Pancreas (tissue), 10 donors: ENCODE results near the gene MPP4. TPM values are rescaled to one million over a fixed set of nuclear protein-coding genes. Genes with fewer than 3 reads are reported as not detected.

Experiments used
- ATAC-seq, 4 donors: fragments of 200-7000 bp; cut with Tn5 transposase; one replicate each; pipeline versions ENCODE4 v1.8.0 to v1.9.1; 2020; ENCODE audit warnings: mild to moderate bottlenecking in 4 of 4, moderate library complexity in 4 of 4
- DNase-seq, 6 donors: peaks; one replicate each; pipeline ENCODE4 v3.0.0-alpha.2; 2020
- FAIRE-seq: peaks from 2 replicates; lab custom pipeline; 2012; peaks lifted over from hg19 to GRCh38; lab: Jason Lieb, UNC
- H3K27ac ChIP-seq, 4 donors: fragments of 200-600 bp; sonication (generic); 1 replicate in 3 of 4; 2 replicates in 1 of 4; pipeline versions ENCODE4 v1.5.0 to v1.8.0; 2020
- H3K27me3 ChIP-seq, 4 donors: fragments of 200-600 bp; one replicate each; pipeline ENCODE4 v1.8.0; 2021
- H3K36me3 ChIP-seq, 3 donors: fragments of 200-600 bp; sonication (generic) in 1 of 3; one replicate each; pipeline versions ENCODE4 v1.5.0 to v1.8.0; 2020 to 2021
- H3K4me1 ChIP-seq, 3 donors: fragments of 200-600 bp; one replicate each; pipeline ENCODE4 v1.8.0; 2021
- H3K4me3 ChIP-seq, 4 donors: fragments of 200-600 bp; sonication (generic) in 2 of 4; one replicate each; pipeline versions ENCODE4 v1.5.0 to v1.8.0; 2020 to 2021
- H3K9me3 ChIP-seq, 4 donors: fragments of 200-600 bp; one replicate each; pipeline ENCODE4 v1.8.0; 2021
- WGBS, 2 donors: extraction: QIAGEN DNeasy Blood & Tissue Kit; methylation state at CpG; one replicate each; pipeline ENCODE4 v1.1.7; 2013; 5-methylcytosine and 5-hydroxymethylcytosine counted together
- intact Hi-C, 3 donors: fragments of 100-400 bp; cut with DNase I; formaldehyde crosslinking; loops; one replicate each; pipeline versions ENCODE4 v1.11.1 to v1.14.2; 2022
- polyA plus RNA-seq, 2 donors: library from polyadenylated mRNA; stranded (reverse); fragments of 200-250 nt; gene quantifications; one replicate each; pipeline ENCODE4 v1.2.3, GENCODE V29; 2013
- total RNA-seq, 6 donors: library from RNA; stranded (reverse); fragmentation: NEBNext Ultra II Directional in 4 of 6; extraction: Animal tissue kit (Norgen Biotek cat#: 25700) in 4 of 6; gene quantifications; one replicate each; pipeline versions ENCODE4 v1.2.1 to v1.2.4, GENCODE V29; 2021 to 2023
- TF ChIP-seq, protein P1 (sequence below), 4 donors: fragments of 200-600 bp; sonication (generic) in 3 of 4; IDR thresholded peaks; one replicate each; pipeline versions ENCODE4 v1.5.0 to v1.8.0; 2021; ENCODE audit warnings: antibody characterized with exemption in 4 of 4
- donor health status: healthy with polysubstance abuse.
- donor health status: DM: no; HTN: no; CAD: no; lungs with moderate emphysema.
- donor health status: DM: no; HTN: no; CAD: no.
- donor health status: control.
- donor health status: control.
- donor health status: Bipolar disorder and iron deficiency.
- donor health status: DM: yes; HTN: yes; CAD: no.
- donor health status: DM: no; HTN: no; CAD: no.
- donor health status: DM: no; HTN: no; CAD: no.
- donor health status: DM: yes; HTN: yes; CAD: no.

Gene MPP4
- total and polyA plus RNA-seq, 8 donors: 0.06 to 0.19 (median 0.09) TPM; not detected in 5

DNA sequence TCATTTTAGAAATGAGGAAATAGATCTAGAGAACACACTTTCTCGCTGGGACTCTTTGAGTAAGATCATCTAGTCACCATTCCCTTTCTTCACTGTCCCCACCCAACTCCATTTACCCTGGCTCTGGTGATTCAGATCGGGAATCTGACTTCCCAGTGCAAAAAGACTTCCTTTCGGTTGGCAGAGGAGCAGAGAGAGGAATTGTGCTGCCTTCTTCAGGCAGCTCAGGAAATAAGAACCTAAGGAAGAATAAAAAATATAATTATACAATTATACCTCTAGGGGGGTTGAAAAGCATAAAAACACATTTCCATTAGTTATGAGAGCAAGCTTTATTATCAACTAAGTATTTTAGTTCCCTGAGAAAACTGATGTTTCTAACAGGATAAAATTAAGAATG, 9.3 kb upstream of the MPP4 start:
- no peak for ATAC-seq
- WGBS, 2 donors: 89 to 90% methylated on average over 3 of the region's 3 CpGs
- intact Hi-C loops: no loop called here

DNA sequence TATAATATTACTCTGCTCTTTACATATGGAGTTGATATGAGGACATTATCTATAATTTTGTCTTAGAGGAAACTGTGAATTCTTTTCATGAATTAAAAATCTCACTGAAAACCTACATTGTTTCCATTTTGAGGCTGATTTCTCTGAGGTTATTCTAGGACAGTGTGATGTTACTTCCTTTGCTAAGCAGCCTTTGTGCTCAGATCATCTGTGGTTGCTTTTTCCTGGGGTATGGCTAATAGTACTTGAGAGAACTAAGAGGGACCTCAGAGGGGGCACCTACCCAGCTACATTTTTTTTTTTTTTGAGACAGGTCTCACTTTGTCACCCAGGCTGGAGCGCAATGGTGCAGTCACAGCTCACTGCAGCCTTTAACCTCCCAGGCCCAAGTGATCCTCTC, 8.7 kb upstream of the MPP4 start:
- Histone ChIP-seq H3K4me3 (no peak overlapping the region), H3K9me3 (no peaks in the 10 kb centered on the region), H3K27me3 (no peaks in the 10 kb centered on the region), H3K4me1 (no peaks in the 10 kb centered on the region), H3K36me3 (peaks cover 0 to 24% (median 4%) of the 10 kb centered on the region in 3 donors), H3K27ac (no peak overlapping the region)
- intact Hi-C loops: no loop called here
- ATAC-seq: no peak
- 94 to 100% methylated on average over 1 of the region's 1 CpG for WGBS, 2 donors
- TF ChIP-seq, protein P1, sequence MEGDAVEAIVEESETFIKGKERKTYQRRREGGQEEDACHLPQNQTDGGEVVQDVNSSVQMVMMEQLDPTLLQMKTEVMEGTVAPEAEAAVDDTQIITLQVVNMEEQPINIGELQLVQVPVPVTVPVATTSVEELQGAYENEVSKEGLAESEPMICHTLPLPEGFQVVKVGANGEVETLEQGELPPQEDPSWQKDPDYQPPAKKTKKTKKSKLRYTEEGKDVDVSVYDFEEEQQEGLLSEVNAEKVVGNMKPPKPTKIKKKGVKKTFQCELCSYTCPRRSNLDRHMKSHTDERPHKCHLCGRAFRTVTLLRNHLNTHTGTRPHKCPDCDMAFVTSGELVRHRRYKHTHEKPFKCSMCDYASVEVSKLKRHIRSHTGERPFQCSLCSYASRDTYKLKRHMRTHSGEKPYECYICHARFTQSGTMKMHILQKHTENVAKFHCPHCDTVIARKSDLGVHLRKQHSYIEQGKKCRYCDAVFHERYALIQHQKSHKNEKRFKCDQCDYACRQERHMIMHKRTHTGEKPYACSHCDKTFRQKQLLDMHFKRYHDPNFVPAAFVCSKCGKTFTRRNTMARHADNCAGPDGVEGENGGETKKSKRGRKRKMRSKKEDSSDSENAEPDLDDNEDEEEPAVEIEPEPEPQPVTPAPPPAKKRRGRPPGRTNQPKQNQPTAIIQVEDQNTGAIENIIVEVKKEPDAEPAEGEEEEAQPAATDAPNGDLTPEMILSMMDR (IDR thresholded peaks at IDR 0.05): no peak
- no peak for FAIRE-seq
- DNase-seq: no peak

More for the DNA sequence above, 9.3 kb upstream of the MPP4 start:
- TF ChIP-seq, protein P1 (IDR thresholded peaks at IDR 0.05): no peak
- DNase-seq: no peak
- Histone ChIP-seq H3K36me3 (peaks cover 0 to 21% (median 4%) of the 10 kb centered on the region in 3 donors), H3K27ac (no peak overlapping the region), H3K4me3 (no peak overlapping the region), H3K27me3 (no peaks in the 10 kb centered on the region), H3K9me3 (no peaks in the 10 kb centered on the region), H3K4me1 (no peaks in the 10 kb centered on the region)
- FAIRE-seq: no peak

DNA sequence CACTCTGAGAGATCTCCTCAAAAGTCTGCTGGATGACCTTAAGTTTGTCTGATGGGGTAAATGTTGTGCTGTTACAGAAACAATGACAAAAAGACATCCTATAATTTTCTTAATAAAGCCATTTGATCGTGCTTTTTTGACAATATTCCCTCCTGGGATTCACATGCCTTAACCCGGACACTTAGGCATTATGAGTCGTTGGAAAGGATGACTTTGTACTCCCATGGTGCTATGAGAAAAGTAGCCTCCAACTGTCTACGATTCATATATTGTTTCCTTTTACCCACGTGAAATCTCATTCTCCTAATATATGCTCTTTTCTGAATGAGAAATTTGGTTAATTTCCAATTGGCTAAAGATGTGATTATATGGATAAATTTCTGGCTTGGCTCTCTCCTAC, 6.1 kb upstream of the MPP4 start:
- no peak overlapping the region for H3K4me3 ChIP-seq
- ATAC-seq (no peak), DNase-seq (no peak), FAIRE-seq (no peak)
- no peaks in the 10 kb centered on the region for H3K9me3 ChIP-seq
- H3K27me3 ChIP-seq: no peaks in the 10 kb centered on the region
- WGBS, 2 donors: 85 to 88% methylated on average over 5 of the region's 5 CpGs
- intact Hi-C loops: no loop called here
- peaks cover 0 to 30% (median 4%) of the 10 kb centered on the region in 3 donors for H3K36me3 ChIP-seq
- no peaks in the 10 kb centered on the region for H3K4me1 ChIP-seq
- no peak overlapping the region for H3K27ac ChIP-seq
- TF ChIP-seq, protein P1 (IDR thresholded peaks at IDR 0.05): no peak

DNA sequence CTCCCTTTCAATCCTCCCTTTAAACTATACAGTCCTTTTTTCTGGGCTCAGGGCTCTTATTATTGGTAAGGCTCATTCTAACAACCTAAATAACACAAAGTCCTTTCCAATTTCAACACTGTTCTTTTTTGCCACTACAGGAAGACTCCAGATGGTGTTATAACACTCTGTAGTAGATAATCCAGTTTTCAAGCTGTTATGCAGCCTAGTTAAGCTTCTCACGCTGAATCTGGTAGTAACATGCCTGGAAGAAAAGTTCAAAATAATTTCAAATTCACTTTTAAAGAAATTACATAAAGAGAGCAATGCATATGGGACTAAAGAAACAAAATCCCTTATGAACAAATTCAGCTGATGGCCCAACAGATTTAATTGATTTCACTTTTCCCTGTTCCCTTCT, 3.2 kb upstream of the MPP4 start:
- WGBS, 2 donors: 93 to 96% methylated on average over 1 of the region's 1 CpG
- DNase-seq (no peak), FAIRE-seq (no peak), ATAC-seq (no peak)
- Histone ChIP-seq H3K4me3 (no peak overlapping the region), H3K27ac (no peak overlapping the region), H3K27me3 (no peaks in the 10 kb centered on the region), H3K9me3 (no peaks in the 10 kb centered on the region), H3K36me3 (peaks cover 0 to 30% (median 0%) of the 10 kb centered on the region in 3 donors), H3K4me1 (no peaks in the 10 kb centered on the region)
- intact Hi-C loops: no loop called here
- TF ChIP-seq, protein P1 (IDR thresholded peaks at IDR 0.05): no peak

DNA sequence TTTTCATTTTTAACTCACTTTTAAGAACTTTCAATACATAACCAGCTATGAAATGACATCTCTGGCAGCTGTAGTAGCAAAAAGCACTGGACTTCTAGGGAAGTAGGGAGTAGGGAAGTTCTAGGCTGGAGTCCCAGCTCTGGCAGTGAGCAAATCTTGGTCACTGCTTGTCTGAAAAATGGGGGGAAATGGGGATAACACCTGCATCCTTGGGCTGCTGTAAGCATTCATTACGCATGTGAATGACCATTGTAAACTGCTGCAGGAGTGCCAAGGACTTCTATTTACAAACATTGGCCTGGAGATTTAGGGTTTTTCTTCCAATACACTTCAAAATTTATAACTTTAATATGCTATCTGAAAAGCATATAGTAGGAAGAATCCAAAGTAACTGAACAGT, 972 bp upstream of the MPP4 start:
- FAIRE-seq: no peak
- peak overlapping the region in 1 of 4 donors; percentile 23 for H3K27ac ChIP-seq
- ATAC-seq: no peak
- intact Hi-C loops: no loop called here
- no peaks in the 10 kb centered on the region for H3K4me1 ChIP-seq
- peaks cover 0 to 23% (median 0%) of the 10 kb centered on the region in 3 donors for H3K36me3 ChIP-seq
- TF ChIP-seq, protein P1 (IDR thresholded peaks at IDR 0.05): no peak
- H3K9me3 ChIP-seq: no peaks in the 10 kb centered on the region
- no peaks in the 10 kb centered on the region for H3K27me3 ChIP-seq
- H3K4me3 ChIP-seq: no peak overlapping the region
- 84 to 89% methylated on average over 1 of the region's 1 CpG for WGBS, 2 donors
- no peak for DNase-seq
